ENCODE measurements around the gene RBM19. TPM values are rescaled to one million over a fixed set of nuclear protein-coding genes. Genes with fewer than 3 reads are reported as not detected.

The RBM19 gene
- total and polyA plus RNA-seq, 12 donors, result 13.3 to 26.6 (median 16.2) TPM

- H3K27ac ChIP-seq, result no peak overlapping the region
- no peak for TF ChIP-seq CTCF (IDR thresholded peaks at IDR 0.05)
- intact Hi-C loops (cut with DNase I), result no loop called here
- H3K4me1 ChIP-seq, result no peaks in the 10 kb centered on the region
- 79 to 83% methylated on average over 15 of the region's 15 CpGs for WGBS, 2 donors
- no peak overlapping the region for H3K4me3 ChIP-seq
- H3K27me3 ChIP-seq, result no peaks in the 10 kb centered on the region
- H3K36me3 ChIP-seq, result peaks cover 0 to 11% (median 0%) of the 10 kb centered on the region in 9 donors
- ATAC-seq, result no peak
- H3K9me3 ChIP-seq, result no peaks in the 10 kb centered on the region
- no peak for DNase-seq
Measured at GRCh38 chr12:113837528-113838296, 128.4 kb downstream of the RBM19 start.

- intact Hi-C loops (cut with DNase I), result no loop called here
- Histone ChIP-seq H3K4me3 (no peak overlapping the region), H3K36me3 (peaks cover 0 to 7% (median 0%) of the 10 kb centered on the region in 9 donors), H3K9me3 (no peaks in the 10 kb centered on the region), H3K27me3 (no peaks in the 10 kb centered on the region), H3K27ac (no peak overlapping the region), H3K4me1 (no peaks in the 10 kb centered on the region)
- no peak for TF ChIP-seq CTCF (IDR thresholded peaks at IDR 0.05)
- 64 to 70% methylated on average over 5 of the region's 5 CpGs for WGBS, 2 donors
- ATAC-seq (no peak), DNase-seq (no peak)
Measured at GRCh38 chr12:113837084-113837483, 129.0 kb downstream of the RBM19 start.

- no peaks in the 10 kb centered on the region for H3K4me1 ChIP-seq
- peaks cover 0 to 7% (median 0%) of the 10 kb centered on the region in 9 donors for H3K36me3 ChIP-seq
- no peaks in the 10 kb centered on the region for H3K9me3 ChIP-seq
- intact Hi-C loops (cut with DNase I), result no loop called here
- ATAC-seq (no peak), DNase-seq (no peak)
- no peak for TF ChIP-seq CTCF (IDR thresholded peaks at IDR 0.05)
- no peak overlapping the region for H3K4me3 ChIP-seq
- H3K27ac ChIP-seq, result no peak overlapping the region
- 89 to 91% methylated on average over 16 of the region's 16 CpGs for WGBS, 2 donors
- H3K27me3 ChIP-seq, result no peaks in the 10 kb centered on the region
Measured at GRCh38 chr12:113835896-113836295, 130.2 kb downstream of the RBM19 start.

GRCh38 chr12:113835433-113835832 is 130.7 kb downstream of the RBM19 start:
- H3K4me1 ChIP-seq, result no peaks in the 10 kb centered on the region
- H3K36me3 ChIP-seq, result peaks cover 0 to 7% (median 0%) of the 10 kb centered on the region in 9 donors
- ATAC-seq, result no peak
- WGBS, 2 donors, result 95 to 96% methylated on average over 16 of the region's 16 CpGs
- DNase-seq, result no peak
- TF ChIP-seq CTCF (IDR thresholded peaks at IDR 0.05), result no peak
- intact Hi-C loops (cut with DNase I), result no loop called here
- H3K27me3 ChIP-seq, result no peaks in the 10 kb centered on the region
- no peak overlapping the region for H3K27ac ChIP-seq
- no peaks in the 10 kb centered on the region for H3K9me3 ChIP-seq
- H3K4me3 ChIP-seq, result no peak overlapping the region

All from heart right ventricle (tissue), 16 donors.